Neural cell (in vitro differentiated cells): ENCODE measurements around the gene ROR2.
"Not testable (repeated sequence)": the region's sequence is repeated elsewhere in the genome, so short reads cannot be mapped to it uniquely, and the experiment has no call there.

ENCODE experiments used
- CTCF ChIP-seq: fragments of 450-650 bp; IDR thresholded peaks from 2 replicates; pipeline ENCODE4 v1.5.1; 2014; ENCODE audit warnings: antibody characterized with exemption, mild to moderate bottlenecking, moderate library complexity; ENCODE audit not compliant: poor library complexity, severe bottlenecking
- EP300 ChIP-seq: fragments of 450-650 bp; conservative IDR thresholded peaks from 2 replicates; pipeline ENCODE4 v1.6.1; 2014; ENCODE audit warnings: antibody characterized with exemption, mild to moderate bottlenecking, moderate library complexity; ENCODE audit not compliant: poor library complexity, severe bottlenecking
- EZH2 ChIP-seq: fragments of 200-600, 300-800 bp; shearing (Covaris generic), sonication (generic); IDR thresholded peaks from 2 replicates; pipeline ENCODE4 v1.6.1; 2014; ENCODE audit warnings: antibody characterized with exemption, low read length, borderline replicate concordance, mild to moderate bottlenecking; ENCODE audit not compliant: insufficient read depth, poor library complexity, severe bottlenecking
- POLR2AphosphoS5 ChIP-seq: IDR thresholded peaks from 2 replicates; pipeline ENCODE4 v1.6.1; 2012
- RAD21 ChIP-seq: fragments of 450-650 bp; conservative IDR thresholded peaks from 2 replicates; pipeline ENCODE4 v1.6.1; 2014; ENCODE audit warnings: antibody characterized with exemption, mild to moderate bottlenecking, moderate library complexity
- SMC3 ChIP-seq: fragments of 450-650 bp; conservative IDR thresholded peaks from 2 replicates; pipeline ENCODE4 v1.6.1; 2014; ENCODE audit warnings: antibody characterized with exemption, mild to moderate bottlenecking, moderate library complexity; ENCODE audit not compliant: poor library complexity
- TAF1 ChIP-seq: IDR thresholded peaks from 2 replicates; pipeline ENCODE4 v1.6.1; 2012; ENCODE audit warnings: low read depth

DNA sequence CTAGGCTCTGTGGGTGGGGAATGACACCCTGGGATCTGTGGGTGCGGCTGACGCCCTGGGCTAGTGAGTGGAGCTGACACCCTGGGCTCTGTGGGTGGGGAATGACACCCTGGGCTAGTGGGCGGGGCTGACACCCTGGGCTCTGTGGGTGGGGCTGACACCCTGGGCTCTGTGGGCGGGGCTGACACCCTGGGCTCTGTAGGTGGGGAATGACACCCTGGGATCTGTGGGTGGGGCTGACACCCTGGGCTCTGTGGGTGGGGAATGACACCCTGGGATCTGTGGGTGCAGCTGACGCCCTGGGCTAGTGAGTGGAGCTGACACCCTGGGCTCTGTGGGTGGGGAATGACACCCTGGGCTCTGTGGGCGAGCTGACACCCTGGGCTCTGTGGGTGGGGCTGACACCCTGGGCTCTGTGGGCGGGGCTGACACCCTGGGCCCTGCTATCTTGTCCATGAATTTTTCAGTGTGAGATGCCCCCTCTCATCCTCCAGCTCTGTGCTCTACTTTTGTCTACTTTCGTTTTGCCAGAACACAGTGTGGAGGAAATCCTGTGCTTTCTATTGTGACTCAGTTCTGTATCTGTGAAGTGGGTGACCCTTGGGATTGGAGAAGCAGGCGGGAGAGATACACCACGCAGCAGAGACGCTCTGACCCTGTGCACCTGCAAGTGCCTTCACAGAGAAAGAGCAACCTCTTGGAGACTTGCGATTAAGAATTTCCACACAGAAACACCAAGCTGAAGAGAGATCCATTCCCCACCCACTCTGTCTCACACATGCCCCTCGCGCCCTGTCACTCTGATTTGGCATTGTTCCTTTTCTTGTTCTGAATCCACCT is 151.5 kb downstream of the ROR2 start:
- TF ChIP-seq CTCF, SMC3, TAF1, POLR2AphosphoS5, EZH2, EP300, RAD21: not testable (repeated sequence)
